Activated CD4-positive, alpha-beta T cell treated with anti-CD3 and anti-CD28 coated beads, Interleukin-2, amount 10 ng/mL, durations not matched to agents 24 days and 14 days (primary cell): Measurements from ENCODE around the gene ZNF181. TPM values are rescaled to one million over a fixed set of nuclear protein-coding genes. Genes with fewer than 3 reads are reported as not detected.

Experiments used
- DNase-seq: peaks from one replicate; pipeline ENCODE4 v3.0.0; 2022
- H3K27ac Mint-ChIP-seq: one replicate; pipeline ENCODE4 v1.8.0; 2022; ENCODE audit warnings: mild to moderate bottlenecking, mixed read lengths
- H3K27me3 Mint-ChIP-seq: one replicate; pipeline ENCODE4 v1.8.0; 2022; ENCODE audit warnings: mixed read lengths
- H3K36me3 Mint-ChIP-seq: one replicate; pipeline ENCODE4 v1.8.0; 2022; ENCODE audit warnings: low read depth, mild to moderate bottlenecking, mixed read lengths
- H3K4me1 Mint-ChIP-seq: one replicate; pipeline ENCODE4 v1.8.0; 2021; ENCODE audit warnings: mixed read lengths
- H3K4me3 Mint-ChIP-seq: one replicate; pipeline ENCODE4 v1.8.0; 2022; ENCODE audit warnings: mild to moderate bottlenecking, moderate library complexity, mixed read lengths
- H3K9me3 Mint-ChIP-seq: one replicate; pipeline ENCODE4 v1.8.0; 2021; ENCODE audit warnings: mixed read lengths
- intact Hi-C: fragments of 100-400 bp; cut with micrococcal nuclease; formaldehyde crosslinking; loops from one replicate; pipeline ENCODE4 v1.15.1; 2023
- total RNA-seq: library from RNA; stranded (reverse); gene quantifications from 2 replicates; pipeline ENCODE4 v1.2.3, GENCODE V29; 2022

The ZNF181 gene
- total RNA-seq, 1 donor from 2014 or later: 4.4 TPM

DNA sequence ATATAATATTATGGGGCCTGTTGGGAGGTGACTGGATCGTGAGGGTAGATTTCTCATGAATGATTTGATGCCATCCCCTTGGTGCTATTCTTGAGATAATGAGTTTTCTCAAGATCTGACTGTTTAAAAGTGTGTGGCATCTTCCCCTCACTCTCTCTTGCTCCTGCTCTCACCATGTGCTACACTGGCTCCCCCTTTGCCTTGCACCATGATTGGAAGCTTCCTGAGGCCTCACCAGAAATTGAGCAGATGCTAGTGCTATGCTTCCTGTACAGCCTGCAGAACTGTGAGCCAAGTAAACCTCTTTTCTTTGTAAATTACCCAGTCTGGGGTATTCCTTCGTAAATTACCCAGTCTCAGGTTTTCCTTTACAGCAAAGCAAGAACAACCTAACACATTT is 40.8 kb downstream of the ZNF181 start:
- Mint-ChIP-seq H3K9me3 (peaks cover 19% of the 10 kb centered on the region), H3K36me3 (peaks cover 10% of the 10 kb centered on the region), H3K27ac (no peak overlapping the region), H3K27me3 (peaks cover 2% of the 10 kb centered on the region), H3K4me3 (no peak overlapping the region), H3K4me1 (peaks cover 16% of the 10 kb centered on the region)
- no peak for DNase-seq
- intact Hi-C loops: no loop called here

DNA sequence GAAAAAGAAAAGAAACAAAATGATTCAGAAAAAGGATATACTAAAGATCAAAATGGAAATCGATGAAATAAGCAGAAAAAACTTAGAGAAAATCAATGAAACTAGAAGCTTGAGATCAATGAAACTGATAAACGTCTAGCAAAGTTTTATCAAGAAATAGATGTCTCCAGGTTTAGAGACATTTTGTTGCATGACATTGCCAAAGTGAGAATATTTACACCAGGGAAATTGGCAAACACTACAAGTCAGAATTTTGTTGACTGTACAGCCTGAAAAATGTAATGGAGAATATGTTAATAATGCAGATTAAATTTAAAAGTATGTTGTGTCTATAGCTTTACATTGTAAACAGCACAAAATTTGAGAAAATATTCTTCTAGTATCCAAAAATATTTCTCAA is 44.3 kb downstream of the ZNF181 start:
- Mint-ChIP-seq H3K27ac (no peak overlapping the region), H3K9me3 (peaks cover 23% of the 10 kb centered on the region), H3K27me3 (peaks cover 2% of the 10 kb centered on the region), H3K4me3 (no peak overlapping the region), H3K36me3 (peaks cover 2% of the 10 kb centered on the region), H3K4me1 (no peaks in the 10 kb centered on the region)
- DNase-seq: no peak
- intact Hi-C loops: no loop called here

DNA sequence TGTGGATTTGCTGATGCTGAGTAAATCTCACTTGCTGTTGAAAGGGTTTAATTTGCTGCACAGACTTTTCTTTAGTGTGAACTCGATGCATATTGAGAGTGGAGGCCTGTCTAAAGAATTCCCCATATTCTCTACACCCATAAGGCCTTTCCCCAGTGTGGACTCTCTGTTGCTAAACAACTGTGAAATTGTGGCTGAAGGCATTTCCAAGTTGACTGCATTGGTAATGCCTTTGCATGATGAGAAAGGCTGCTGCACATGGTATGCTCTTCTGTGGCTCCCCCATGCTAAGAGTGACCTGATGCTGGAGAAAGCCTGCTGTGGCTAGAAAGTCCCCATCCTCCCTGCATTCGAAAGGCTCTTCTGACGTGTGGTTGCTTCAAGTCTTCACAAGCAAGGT is 45.6 kb downstream of the ZNF181 start:
- H3K4me1 Mint-ChIP-seq: no peaks in the 10 kb centered on the region
- intact Hi-C loops: no loop called here

DNA sequence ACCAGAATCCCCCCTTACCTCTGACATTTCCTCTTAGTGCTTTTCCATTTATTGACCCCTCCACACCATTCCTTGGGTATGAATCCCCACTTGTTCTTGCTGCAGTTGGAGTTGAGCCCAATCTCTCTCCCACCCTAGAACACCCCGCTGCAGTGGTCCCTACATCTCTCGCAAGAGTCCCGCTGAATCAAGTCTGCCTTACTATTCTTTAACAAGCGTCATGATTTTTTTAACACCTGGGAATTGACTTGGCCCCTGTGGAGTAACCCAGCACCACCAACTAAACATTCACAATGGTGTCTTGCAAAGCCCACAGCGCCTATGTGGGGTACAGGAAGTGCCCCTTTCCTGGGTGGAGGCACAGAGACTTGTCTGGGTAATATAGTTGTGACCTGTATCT is 52.2 kb downstream of the ZNF181 start:
- Mint-ChIP-seq H3K27ac (no peak overlapping the region), H3K27me3 (no peaks in the 10 kb centered on the region), H3K36me3 (no peaks in the 10 kb centered on the region), H3K9me3 (peaks cover 22% of the 10 kb centered on the region), H3K4me3 (no peak overlapping the region), H3K4me1 (no peaks in the 10 kb centered on the region)
- intact Hi-C loops: no loop called here
- no peak for DNase-seq

More for the DNA sequence above, 45.6 kb downstream of the ZNF181 start:
- Mint-ChIP-seq H3K9me3 (peaks cover 24% of the 10 kb centered on the region), H3K36me3 (no peaks in the 10 kb centered on the region), H3K4me3 (no peak overlapping the region), H3K27me3 (peaks cover 2% of the 10 kb centered on the region), H3K27ac (no peak overlapping the region)
- DNase-seq: no peak

DNA sequence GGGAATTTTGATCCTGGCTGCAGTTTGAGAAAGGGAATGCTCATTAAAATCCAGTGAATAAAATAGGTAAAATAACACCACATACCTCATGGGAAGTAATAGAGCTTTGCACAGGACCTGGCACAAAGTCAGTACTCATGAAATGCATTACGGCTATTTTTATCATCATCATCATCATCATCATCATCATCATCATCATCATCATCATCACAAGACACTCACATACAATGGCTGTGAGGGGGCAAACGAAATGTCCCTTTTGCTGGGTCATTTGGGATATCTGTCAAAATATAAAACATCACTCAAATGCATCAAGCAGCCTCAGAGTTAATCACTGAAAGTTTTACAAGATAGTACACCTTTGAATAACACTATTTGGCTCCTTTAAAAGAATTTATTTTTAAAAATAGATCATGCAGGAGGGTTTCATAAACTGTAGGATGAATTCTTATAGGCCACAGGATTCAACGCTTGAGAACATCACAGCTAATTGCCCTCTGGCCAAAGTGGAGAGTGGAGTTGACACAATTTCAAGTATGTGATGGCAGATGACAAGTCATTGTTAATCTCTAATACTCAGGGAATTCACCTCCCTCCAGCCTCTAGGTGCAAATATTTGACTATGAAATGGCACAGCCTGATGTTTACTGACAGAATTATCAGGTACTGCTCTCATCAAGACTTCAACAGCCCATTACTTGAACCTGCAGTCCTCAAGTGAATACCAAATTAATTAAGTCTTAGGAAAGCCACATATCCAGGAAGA is 53.2 kb downstream of the ZNF181 start:
- no peaks in the 10 kb centered on the region for H3K36me3 Mint-ChIP-seq
- no peaks in the 10 kb centered on the region for H3K27me3 Mint-ChIP-seq
- peaks cover 22% of the 10 kb centered on the region for H3K9me3 Mint-ChIP-seq
- H3K4me1 Mint-ChIP-seq: no peaks in the 10 kb centered on the region
- DNase-seq: no peak
- H3K27ac Mint-ChIP-seq: no peak overlapping the region
- H3K4me3 Mint-ChIP-seq: no peak overlapping the region
- intact Hi-C loops: no loop called here

DNA sequence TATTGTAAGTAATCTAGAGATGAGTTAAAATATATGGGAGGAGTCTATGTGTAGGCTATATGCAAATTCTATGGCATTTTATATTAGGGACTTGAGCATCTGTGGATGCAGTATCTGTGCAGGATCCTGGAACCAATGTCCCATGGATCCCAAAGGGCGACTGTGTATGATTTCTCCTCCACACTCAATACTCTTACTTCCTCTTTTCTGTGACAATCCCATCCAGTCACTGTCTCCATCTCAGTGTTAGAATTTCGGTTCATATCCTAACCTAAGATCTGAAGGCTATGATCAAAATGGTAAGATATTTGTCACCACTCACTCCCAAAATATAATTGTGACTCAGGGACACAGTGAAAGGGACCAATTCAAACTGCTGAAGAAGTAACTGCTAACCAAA is 54.0 kb downstream of the ZNF181 start:
- H3K36me3 Mint-ChIP-seq: no peaks in the 10 kb centered on the region
- no peaks in the 10 kb centered on the region for H3K4me1 Mint-ChIP-seq
- intact Hi-C loops: no loop called here
- H3K27me3 Mint-ChIP-seq: no peaks in the 10 kb centered on the region
- no peak overlapping the region for H3K27ac Mint-ChIP-seq
- peaks cover 18% of the 10 kb centered on the region for H3K9me3 Mint-ChIP-seq
- no peak overlapping the region for H3K4me3 Mint-ChIP-seq
- no peak for DNase-seq

DNA sequence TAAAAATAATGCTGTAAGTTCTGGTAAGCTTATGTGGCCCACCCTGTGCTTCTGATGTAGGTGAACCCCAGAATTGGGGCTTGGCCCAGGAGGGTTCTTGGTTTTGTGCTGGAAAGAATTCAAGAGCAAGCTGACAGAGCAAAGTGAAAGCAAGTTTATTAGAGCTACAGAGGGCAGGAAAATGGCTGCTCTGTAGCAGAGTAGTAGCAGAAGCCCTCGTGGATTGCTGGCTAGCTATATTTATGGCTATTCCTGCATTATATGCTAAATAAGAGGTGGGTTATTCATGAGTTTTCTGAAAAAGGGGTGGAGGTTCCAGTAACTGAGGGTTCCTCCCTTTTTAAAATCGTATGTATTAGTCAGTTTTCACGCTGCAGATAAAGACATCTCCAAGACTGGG is 59.5 kb downstream of the ZNF181 start:
- Mint-ChIP-seq H3K4me1 (peaks cover 5% of the 10 kb centered on the region), H3K4me3 (no peak overlapping the region), H3K27ac (no peak overlapping the region), H3K36me3 (no peaks in the 10 kb centered on the region), H3K27me3 (no peaks in the 10 kb centered on the region), H3K9me3 (peaks cover 6% of the 10 kb centered on the region)
- DNase-seq: no peak
- intact Hi-C loops: no loop called here

DNA sequence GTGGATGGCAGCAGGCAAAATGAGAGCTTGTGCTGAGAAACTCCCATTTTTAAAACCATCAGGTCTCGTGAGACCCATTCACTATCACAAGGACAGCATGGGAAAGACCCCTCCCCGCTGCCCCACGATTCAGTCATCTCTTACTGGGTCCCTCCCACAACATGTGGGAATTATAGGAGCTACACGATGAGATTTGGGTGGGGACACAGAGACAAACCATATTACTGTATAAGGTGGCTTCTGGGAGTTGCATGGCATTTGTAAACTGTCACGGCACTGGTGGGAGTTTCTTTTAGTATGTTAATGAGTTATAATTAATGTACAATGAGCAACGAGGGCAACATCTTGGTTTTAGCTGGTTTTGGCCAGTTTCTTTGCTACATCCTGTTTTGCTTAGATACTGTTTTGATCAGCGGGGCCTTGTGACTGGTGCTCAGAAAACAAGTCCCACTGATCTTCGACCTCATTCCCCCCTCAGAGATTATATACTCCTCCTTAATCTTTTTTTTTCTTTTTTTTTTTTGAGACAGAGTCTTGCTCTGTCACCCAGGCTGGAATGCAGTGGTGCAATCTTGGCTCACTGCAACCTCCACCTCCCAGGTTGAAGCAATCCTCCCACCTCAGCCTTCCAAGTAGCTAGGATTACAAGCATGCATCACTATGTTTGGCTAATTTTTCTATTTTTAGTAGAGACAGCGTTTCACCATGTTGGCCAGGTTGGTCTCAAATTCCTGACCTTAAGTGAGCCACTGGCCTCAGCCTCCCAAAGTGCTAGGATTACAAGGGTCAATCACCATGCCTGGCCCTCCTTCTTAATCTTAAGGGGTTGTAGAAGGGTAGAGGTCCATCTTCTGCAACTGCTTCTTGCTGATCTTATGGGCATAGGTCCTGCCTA is 60.3 kb downstream of the ZNF181 start:
- peaks cover 5% of the 10 kb centered on the region for H3K4me1 Mint-ChIP-seq
- peaks cover 7% of the 10 kb centered on the region for H3K9me3 Mint-ChIP-seq
- DNase-seq: no peak
- H3K4me3 Mint-ChIP-seq: no peak overlapping the region
- intact Hi-C loops: no loop called here
- H3K27ac Mint-ChIP-seq: no peak overlapping the region
- H3K36me3 Mint-ChIP-seq: no peaks in the 10 kb centered on the region
- no peaks in the 10 kb centered on the region for H3K27me3 Mint-ChIP-seq

Other genes starting within 250 kb of the ZNF181 start
- gene SCGB2B2, start 57.1 kb upstream of the ZNF181 start, total RNA-seq: 0.24 and 0.40 TPM in 2 replicates
- 14.4 and 15.2 TPM in 2 replicates for gene ZNF302, start 56.6 kb upstream of the ZNF181 start, total RNA-seq
- 2.2 and 2.4 TPM in 2 replicates for gene ZNF599, start 39.0 kb downstream of the ZNF181 start, total RNA-seq
- 3.6 and 4.4 TPM in 2 replicates for gene ZNF30, start 192.7 kb downstream of the ZNF181 start, total RNA-seq
- gene ZNF792, start 230.0 kb downstream of the ZNF181 start, total RNA-seq: 5.0 and 5.8 TPM in 2 replicates